Heart left ventricle (tissue), 16 donors: ENCODE data around the gene RGS7. TPM values are rescaled to one million over a fixed set of nuclear protein-coding genes. Genes with fewer than 3 reads are reported as not detected.

Experiments used
- ATAC-seq, 4 donors: fragments of 200-7000 bp; cut with Tn5 transposase; one replicate each; pipeline ENCODE4 v1.9.1; 2020 to 2022; ENCODE audit warnings: moderate library complexity in 4 of 4, mild to moderate bottlenecking in 3 of 4, moderate number of reproducible peaks in 1 of 4
- DNase-seq, 5 donors: peaks; one replicate each; pipeline ENCODE4 v3.0.0-alpha.2; 2020
- H3K27ac ChIP-seq, 12 donors: fragments of 200-600 bp; sonication (generic) in 4 of 12; one replicate each; pipeline versions ENCODE4 v1.5.0 to v1.8.0; 2016 to 2022; ENCODE audit warnings: mild to moderate bottlenecking in 2 of 12
- H3K27me3 ChIP-seq, 9 donors: fragments of 200-600 bp; sonication (generic) in 2 of 9; one replicate each; pipeline versions ENCODE4 v1.5.1 to v1.8.0; 2016 to 2022; ENCODE audit warnings: mild to moderate bottlenecking in 3 of 9
- H3K36me3 ChIP-seq, 9 donors: fragments of 200-600 bp; sonication (generic) in 2 of 9; one replicate each; pipeline versions ENCODE4 v1.5.0 to v1.8.0; 2018 to 2022; ENCODE audit warnings: mild to moderate bottlenecking in 2 of 9
- H3K4me1 ChIP-seq, 12 donors: fragments of 200-600 bp; sonication (generic) in 4 of 12; one replicate each; pipeline versions ENCODE4 v1.5.0 to v1.8.0; 2016 to 2022; ENCODE audit warnings: mild to moderate bottlenecking in 3 of 12
- H3K4me3 ChIP-seq, 12 donors: fragments of 200-600 bp; sonication (generic) in 4 of 12; one replicate each; pipeline versions ENCODE4 v1.5.0 to v1.8.0; 2017 to 2022; ENCODE audit warnings: mild to moderate bottlenecking in 9 of 12, moderate library complexity in 4 of 12
- H3K9me3 ChIP-seq, 12 donors: fragments of 200-600 bp; sonication (generic) in 4 of 12; one replicate each; pipeline versions ENCODE4 v1.5.0 to v1.8.0; 2016 to 2022; ENCODE audit warnings: mild to moderate bottlenecking in 1 of 12
- POLR2A ChIP-seq, 2 donors: fragments of 450-650 bp; IDR thresholded peaks; one replicate each; pipeline ENCODE4 v1.6.1; 2017; ENCODE audit warnings: antibody characterized with exemption in 2 of 2, mild to moderate bottlenecking in 2 of 2, moderate library complexity in 2 of 2
- WGBS, 4 donors: extraction: QIAGEN DNeasy Blood & Tissue Kit in 2 of 4; methylation state at CpG; one replicate each; pipeline versions ENCODE4 v1.1.5 to v1.1.7; 2013 to 2018; 5-methylcytosine and 5-hydroxymethylcytosine counted together
- intact Hi-C, 10 donors: fragments of 100-400 bp; cut with DNase I; formaldehyde crosslinking; loops; one replicate each; pipeline versions ENCODE4 v1.11.1 to v1.14.2; 2022
- polyA plus RNA-seq, 2 donors: library from polyadenylated mRNA; stranded (reverse); fragments of 200-250 nt; gene quantifications; one replicate each; pipeline ENCODE4 v1.2.3, GENCODE V29; 2013
- total RNA-seq, 9 donors: library from RNA; depleted of rRNA in 2 of 9; stranded (reverse); fragments of >200 nt in 2 of 9; fragmentation: NEBNext Ultra II Directional in 3 of 9; extraction: Animal tissue kit (Norgen Biotek cat#: 25700) in 3 of 9; gene quantifications; one replicate each; pipeline versions ENCODE4 v1.1.0 to v1.2.4, GENCODE V29; 2016 to 2023
- TF ChIP-seq, protein P1 (sequence below), 12 donors: fragments of 200-600 bp; sonication (generic) in 4 of 12; IDR thresholded peaks; one replicate each; pipeline versions ENCODE4 v1.5.0 to v1.8.0; 2018 to 2022; ENCODE audit warnings: antibody characterized with exemption in 12 of 12, mild to moderate bottlenecking in 5 of 12
- donor health status: ischemic (EF 13 %, LVEDD 7.1; RV severe dilation, severe dysfunction).
- donor health status: healthy with polysubstance abuse.
- donor health status: DM: no; HTN: yes; CAD: no.
- donor health status: DM: no; HTN: no; CAD: no.
- donor health status: ischemic (EF 25% LVEDD 6.9; RV normal size, moderate dysfunction).
- donor health status: ischemic (EF 25% LVEDD 5.7; RV mildly dilated, moderate dysfunction).
- donor health status: healthy.
- donor health status: DM: yes; HTN: yes; CAD: no.
- donor health status: ischemic (EF 35%, LVEDD 5.7; RV mildly dilated, moderate dysfunction).
- donor health status: nonischemic (EF 11% LVEDD 7.7; RV severe dilation, severe dysfunction).
- donor health status: DM: yes; HTN: yes; CAD: no.
- donor health status: PGD.
- donor health status: ischemic (EF 29% LVEDD 5.4; RV normal size, mild dysfunction).
- donor health status: nonischemic (EF 23%, LVEDD 6.1; RV moderate dilation, normal function).

RGS7 gene
- total and polyA plus RNA-seq, 11 donors, result not detected

DNA sequence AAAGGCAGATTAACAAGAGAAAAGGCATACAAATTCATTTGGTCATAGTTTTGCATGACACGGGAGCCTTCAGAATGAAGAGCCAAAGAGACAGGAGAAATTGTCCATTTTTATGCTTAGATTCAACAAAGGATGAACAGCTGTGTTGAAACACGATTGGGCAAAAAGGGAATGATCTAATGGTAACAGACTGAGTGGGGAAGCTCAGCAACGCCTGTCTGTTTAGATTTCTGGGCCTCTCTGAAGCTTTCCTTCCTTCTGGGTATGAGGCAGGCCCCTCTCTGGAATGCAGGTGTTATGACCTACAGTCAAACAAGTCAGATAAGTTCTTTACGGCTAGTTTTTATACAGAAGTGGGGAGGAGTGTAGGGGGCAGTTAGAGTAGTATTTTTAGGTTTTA, 154.6 kb downstream of the RGS7 start:
- no peaks in the 10 kb centered on the region for H3K4me1 ChIP-seq
- TF ChIP-seq, protein P1, sequence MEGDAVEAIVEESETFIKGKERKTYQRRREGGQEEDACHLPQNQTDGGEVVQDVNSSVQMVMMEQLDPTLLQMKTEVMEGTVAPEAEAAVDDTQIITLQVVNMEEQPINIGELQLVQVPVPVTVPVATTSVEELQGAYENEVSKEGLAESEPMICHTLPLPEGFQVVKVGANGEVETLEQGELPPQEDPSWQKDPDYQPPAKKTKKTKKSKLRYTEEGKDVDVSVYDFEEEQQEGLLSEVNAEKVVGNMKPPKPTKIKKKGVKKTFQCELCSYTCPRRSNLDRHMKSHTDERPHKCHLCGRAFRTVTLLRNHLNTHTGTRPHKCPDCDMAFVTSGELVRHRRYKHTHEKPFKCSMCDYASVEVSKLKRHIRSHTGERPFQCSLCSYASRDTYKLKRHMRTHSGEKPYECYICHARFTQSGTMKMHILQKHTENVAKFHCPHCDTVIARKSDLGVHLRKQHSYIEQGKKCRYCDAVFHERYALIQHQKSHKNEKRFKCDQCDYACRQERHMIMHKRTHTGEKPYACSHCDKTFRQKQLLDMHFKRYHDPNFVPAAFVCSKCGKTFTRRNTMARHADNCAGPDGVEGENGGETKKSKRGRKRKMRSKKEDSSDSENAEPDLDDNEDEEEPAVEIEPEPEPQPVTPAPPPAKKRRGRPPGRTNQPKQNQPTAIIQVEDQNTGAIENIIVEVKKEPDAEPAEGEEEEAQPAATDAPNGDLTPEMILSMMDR (IDR thresholded peaks at IDR 0.05), result no peak
- no peak for TF ChIP-seq POLR2A (IDR thresholded peaks at IDR 0.05)

DNA sequence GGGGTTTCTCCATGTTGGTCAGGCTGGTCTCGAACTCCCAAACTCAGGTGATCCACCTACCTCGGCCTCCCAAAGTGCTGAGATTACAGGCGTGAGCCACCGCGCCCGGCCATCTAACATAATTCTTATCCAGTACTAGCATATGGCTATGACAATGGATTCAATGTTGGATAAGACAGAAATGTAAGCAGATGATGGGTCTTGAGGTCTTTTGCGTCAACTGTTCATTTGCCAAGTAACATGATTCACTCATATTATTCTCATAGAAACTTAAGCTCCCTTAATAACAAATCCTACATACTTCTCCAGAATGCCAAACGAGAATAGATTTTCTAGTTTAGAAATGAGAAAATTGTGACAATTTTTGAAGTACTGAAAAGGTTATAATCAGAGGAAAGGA, 170.3 kb downstream of the RGS7 start:
- no peak for ATAC-seq
- Histone ChIP-seq H3K36me3 (no peaks in the 10 kb centered on the region), H3K9me3 (no peaks in the 10 kb centered on the region), H3K4me1 (no peaks in the 10 kb centered on the region), H3K27ac (no peak overlapping the region), H3K27me3 (no peaks in the 10 kb centered on the region), H3K4me3 (no peak overlapping the region)
- no peak for DNase-seq
- TF ChIP-seq POLR2A (IDR thresholded peaks at IDR 0.05), result no peak
- TF ChIP-seq, protein P1 (IDR thresholded peaks at IDR 0.05), result no peak
- WGBS, 4 donors, result 69 to 92% (median 78%) methylated on average over 8 of the region's 8 CpGs
- intact Hi-C loops, result no loop called here

More for the DNA sequence above, 154.6 kb downstream of the RGS7 start:
- Histone ChIP-seq H3K27ac (no peak overlapping the region), H3K4me3 (no peak overlapping the region), H3K36me3 (no peaks in the 10 kb centered on the region), H3K27me3 (no peaks in the 10 kb centered on the region), H3K9me3 (peaks cover 0 to 4% (median 0%) of the 10 kb centered on the region in 12 donors)
- ATAC-seq (no peak), DNase-seq (no peak)
- 7 to 19% (median 18%) methylated on average over 4 of the region's 4 CpGs for WGBS, 4 donors
- intact Hi-C loops, result no loop called here

DNA sequence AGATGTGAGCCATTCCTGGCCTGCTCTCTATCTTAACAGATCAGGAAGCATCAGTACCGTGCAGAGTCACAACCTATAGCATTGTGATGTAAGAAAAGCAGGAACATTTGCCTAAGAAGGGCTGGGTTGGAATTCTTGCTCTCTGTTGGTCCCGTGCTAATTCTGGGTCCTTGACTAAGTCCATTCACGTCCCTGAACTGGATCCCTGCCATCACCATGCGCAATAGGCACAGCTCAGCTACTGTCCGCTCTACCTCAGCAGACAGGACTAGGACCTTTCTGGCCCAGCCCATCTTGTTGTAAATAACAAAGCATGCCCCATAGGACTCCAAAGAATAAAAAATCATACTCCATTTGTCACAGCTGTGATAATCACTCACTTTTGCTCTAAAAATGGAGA, 175.0 kb downstream of the RGS7 start:
- Histone ChIP-seq H3K4me3 (no peak overlapping the region), H3K9me3 (no peaks in the 10 kb centered on the region), H3K36me3 (no peaks in the 10 kb centered on the region), H3K27ac (no peak overlapping the region), H3K27me3 (no peaks in the 10 kb centered on the region), H3K4me1 (no peaks in the 10 kb centered on the region)
- no peak for ATAC-seq
- no peak for DNase-seq
- intact Hi-C loops, result no loop called here
- TF ChIP-seq POLR2A (IDR thresholded peaks at IDR 0.05), result no peak
- TF ChIP-seq, protein P1 (IDR thresholded peaks at IDR 0.05), result no peak
- WGBS, 4 donors, result 69 to 79% (median 74%) methylated on average over 5 of the region's 5 CpGs

DNA sequence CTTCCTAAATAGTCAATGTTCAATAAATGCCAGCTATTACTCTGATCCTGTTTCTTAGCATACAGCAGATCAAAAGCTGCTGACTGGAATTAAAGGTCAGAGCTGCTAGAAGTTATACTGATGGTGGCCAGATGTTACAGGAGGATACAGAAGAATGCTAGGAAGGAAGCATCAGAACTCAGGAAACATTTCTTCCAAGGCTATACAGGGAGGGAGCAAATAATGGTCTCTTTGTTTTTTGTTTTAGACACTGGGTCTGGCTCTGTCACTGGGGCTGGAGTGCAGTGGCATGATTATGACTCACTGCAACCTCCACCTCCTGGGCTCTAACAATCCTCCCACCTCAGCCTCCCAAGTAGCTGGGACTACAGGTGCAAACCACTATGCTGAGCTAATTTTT, 175.5 kb downstream of the RGS7 start:
- Histone ChIP-seq H3K4me3 (no peak overlapping the region), H3K27ac (no peak overlapping the region), H3K4me1 (no peaks in the 10 kb centered on the region), H3K36me3 (no peaks in the 10 kb centered on the region), H3K9me3 (no peaks in the 10 kb centered on the region), H3K27me3 (no peaks in the 10 kb centered on the region)
- DNase-seq (no peak), ATAC-seq (no peak)
- TF ChIP-seq POLR2A (IDR thresholded peaks at IDR 0.05), result no peak
- TF ChIP-seq, protein P1 (IDR thresholded peaks at IDR 0.05), result no peak
- intact Hi-C loops, result no loop called here
